Measurements from ENCODE around the gene ARID1B. TPM values are rescaled to one million over a fixed set of nuclear protein-coding genes. Genes with fewer than 3 reads are reported as not detected.

Gene ARID1B
- total and polyA plus RNA-seq, 10 of the 15 experiments (the other 5 are each of a cell fraction or from before 2014, with no cell fraction given), result 24.7 to 133 (median 54.6) TPM

GRCh38 chr6:157095084-157095483, 317.9 kb downstream of the ARID1B start:
- H3K27me3 ChIP-seq (replicated peaks in 1 of 2; ENCODE audit: control insufficient read depth in 2 of 2, insufficient read depth in 2 of 2, low read length in 1 of 2), result no peaks in the 10 kb centered on the region
- ChIA-PET SMC1A (ENCODE audit: uncharacterized antibody, unreplicated experiment) (no interaction called here), POLR2A (no interaction called here), RAD21 (ENCODE audit: unreplicated experiment) (no interaction called here), CTCF (no interaction called here)
- H3K4me2 ChIP-seq (ENCODE audit: control insufficient read depth, insufficient read depth), result no peak overlapping the region
- H3K79me2 ChIP-seq (ENCODE audit: control insufficient read depth, insufficient read depth, low read length), result no peaks in the 10 kb centered on the region
- in situ Hi-C loops (cut with MboI) (no loop called here), intact Hi-C loops (cut with micrococcal nuclease; ENCODE audit: unreplicated experiment) (no loop called here)
- H3K9ac ChIP-seq (ENCODE audit: control insufficient read depth, insufficient read depth, low read length), result no peak overlapping the region
- DNase-seq (ENCODE audit: low read depth, low spot score) (no peak), FAIRE-seq (no peak), ATAC-seq (no peak)
- H3K36me3 ChIP-seq (ENCODE audit: control insufficient read depth in 2 of 2, insufficient read depth in 2 of 2, low read length in 1 of 2), result peaks cover 0 to 16% of the 10 kb centered on the region in 2 experiments; a peak in 3 of 4 replicates
- BruUV-seq (replicated peaks), result no TSS peak
- H3K9me3 ChIP-seq (replicated peaks; ENCODE audit: control insufficient read depth, insufficient read depth, low read length), result no peaks in the 10 kb centered on the region
- H3K4me3 ChIP-seq, result no peak overlapping the region
- peaks cover 6% of the 10 kb centered on the region; the same call in 1 of the 2 replicates for H4K20me1 ChIP-seq (ENCODE audit: control insufficient read depth, insufficient read depth)
- peaks cover 11% of the 10 kb centered on the region; the same call in 1 of the 2 replicates for H3K4me1 ChIP-seq (ENCODE audit: control insufficient read depth, insufficient read depth, low read length)
- 98% methylated on average over 6 of the region's 6 CpGs for WGBS (ENCODE audit: insufficient coverage, insufficient replicate concordance, low lambda C conversion rate, missing lambda C conversion rate)
- no peak overlapping the region for H2AFZ ChIP-seq (ENCODE audit: control insufficient read depth, low read depth, low read length)
- TF ChIP-seq CHD2 (IDR thresholded peaks at IDR 0.05; ENCODE audit: borderline replicate concordance, low read depth, low read length) (no peak), PAX8 (IDR thresholded peaks at IDR 0.05) (no peak)
- no peak overlapping the region for H3K27ac ChIP-seq (ENCODE audit: control insufficient read depth, insufficient read depth)

- ChIA-PET POLR2A (no interaction called here), SMC1A (ENCODE audit: uncharacterized antibody, unreplicated experiment) (interaction anchor here (2.0 kb wide), 1 partner anchor 59 kb away, joined by 9 read pairs; no protein-coding TSS in a partner anchor), RAD21 (ENCODE audit: unreplicated experiment) (no interaction called here), CTCF (no interaction called here)
- no TSS peak for BruUV-seq (replicated peaks)
- no peak overlapping the region for H3K9ac ChIP-seq (ENCODE audit: control insufficient read depth, insufficient read depth, low read length)
- peaks cover 14% of the 10 kb centered on the region; the same call in 1 of the 2 replicates for H3K4me1 ChIP-seq (ENCODE audit: control insufficient read depth, insufficient read depth, low read length)
- H3K4me2 ChIP-seq (ENCODE audit: control insufficient read depth, insufficient read depth), result no peak overlapping the region
- no peaks in the 10 kb centered on the region for H3K9me3 ChIP-seq (replicated peaks; ENCODE audit: control insufficient read depth, insufficient read depth, low read length)
- peaks cover 0 to 16% of the 10 kb centered on the region in 2 experiments; a peak in 3 of 4 replicates for H3K36me3 ChIP-seq (ENCODE audit: control insufficient read depth in 2 of 2, insufficient read depth in 2 of 2, low read length in 1 of 2)
- in situ Hi-C loops (cut with MboI) (no loop called here), intact Hi-C loops (cut with micrococcal nuclease; ENCODE audit: unreplicated experiment) (no loop called here)
- WGBS (ENCODE audit: insufficient coverage, insufficient replicate concordance, low lambda C conversion rate, missing lambda C conversion rate), result 87% methylated on average over 5 of the region's 5 CpGs
- H3K4me3 ChIP-seq, result no peak overlapping the region
- no peaks in the 10 kb centered on the region for H3K27me3 ChIP-seq (replicated peaks in 1 of 2; ENCODE audit: control insufficient read depth in 2 of 2, insufficient read depth in 2 of 2, low read length in 1 of 2)
- peaks cover 6% of the 10 kb centered on the region; the same call in 1 of the 2 replicates for H4K20me1 ChIP-seq (ENCODE audit: control insufficient read depth, insufficient read depth)
- FAIRE-seq (no peak), DNase-seq (ENCODE audit: low read depth, low spot score) (no peak), ATAC-seq (no peak)
- H3K27ac ChIP-seq (ENCODE audit: control insufficient read depth, insufficient read depth), result no peak overlapping the region
- no peaks in the 10 kb centered on the region for H3K79me2 ChIP-seq (ENCODE audit: control insufficient read depth, insufficient read depth, low read length)
- H2AFZ ChIP-seq (ENCODE audit: control insufficient read depth, low read depth, low read length), result no peak overlapping the region
- TF ChIP-seq, protein P1, sequence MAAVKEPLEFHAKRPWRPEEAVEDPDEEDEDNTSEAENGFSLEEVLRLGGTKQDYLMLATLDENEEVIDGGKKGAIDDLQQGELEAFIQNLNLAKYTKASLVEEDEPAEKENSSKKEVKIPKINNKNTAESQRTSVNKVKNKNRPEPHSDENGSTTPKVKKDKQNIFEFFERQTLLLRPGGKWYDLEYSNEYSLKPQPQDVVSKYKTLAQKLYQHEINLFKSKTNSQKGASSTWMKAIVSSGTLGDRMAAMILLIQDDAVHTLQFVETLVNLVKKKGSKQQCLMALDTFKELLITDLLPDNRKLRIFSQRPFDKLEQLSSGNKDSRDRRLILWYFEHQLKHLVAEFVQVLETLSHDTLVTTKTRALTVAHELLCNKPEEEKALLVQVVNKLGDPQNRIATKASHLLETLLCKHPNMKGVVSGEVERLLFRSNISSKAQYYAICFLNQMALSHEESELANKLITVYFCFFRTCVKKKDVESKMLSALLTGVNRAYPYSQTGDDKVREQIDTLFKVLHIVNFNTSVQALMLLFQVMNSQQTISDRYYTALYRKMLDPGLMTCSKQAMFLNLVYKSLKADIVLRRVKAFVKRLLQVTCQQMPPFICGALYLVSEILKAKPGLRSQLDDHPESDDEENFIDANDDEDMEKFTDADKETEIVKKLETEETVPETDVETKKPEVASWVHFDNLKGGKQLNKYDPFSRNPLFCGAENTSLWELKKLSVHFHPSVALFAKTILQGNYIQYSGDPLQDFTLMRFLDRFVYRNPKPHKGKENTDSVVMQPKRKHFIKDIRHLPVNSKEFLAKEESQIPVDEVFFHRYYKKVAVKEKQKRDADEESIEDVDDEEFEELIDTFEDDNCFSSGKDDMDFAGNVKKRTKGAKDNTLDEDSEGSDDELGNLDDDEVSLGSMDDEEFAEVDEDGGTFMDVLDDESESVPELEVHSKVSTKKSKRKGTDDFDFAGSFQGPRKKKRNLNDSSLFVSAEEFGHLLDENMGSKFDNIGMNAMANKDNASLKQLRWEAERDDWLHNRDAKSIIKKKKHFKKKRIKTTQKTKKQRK (IDR thresholded peaks at IDR 0.05; ENCODE audit: low read depth, low read length), result no peak
- TF ChIP-seq TBL1XR1 (IDR thresholded peaks at IDR 0.05; ENCODE audit: low read depth, low read length), result no peak
- no peak for TF ChIP-seq SMAD1 (IDR thresholded peaks at IDR 0.05; ENCODE audit: low read depth, partially characterized antibody)
- TF ChIP-seq NRF1 (conservative IDR thresholded peaks at IDR 0.05; ENCODE audit: low read depth, low read length), result no peak
- no peak for TF ChIP-seq ESRRA (IDR thresholded peaks at IDR 0.05; ENCODE audit: low read length)
- no peak for TF ChIP-seq RBBP5 (conservative IDR thresholded peaks at IDR 0.05)
- no peak for TF ChIP-seq SP1 (IDR thresholded peaks at IDR 0.05; ENCODE audit: low read depth, low read length)
- TF ChIP-seq, protein P2, sequence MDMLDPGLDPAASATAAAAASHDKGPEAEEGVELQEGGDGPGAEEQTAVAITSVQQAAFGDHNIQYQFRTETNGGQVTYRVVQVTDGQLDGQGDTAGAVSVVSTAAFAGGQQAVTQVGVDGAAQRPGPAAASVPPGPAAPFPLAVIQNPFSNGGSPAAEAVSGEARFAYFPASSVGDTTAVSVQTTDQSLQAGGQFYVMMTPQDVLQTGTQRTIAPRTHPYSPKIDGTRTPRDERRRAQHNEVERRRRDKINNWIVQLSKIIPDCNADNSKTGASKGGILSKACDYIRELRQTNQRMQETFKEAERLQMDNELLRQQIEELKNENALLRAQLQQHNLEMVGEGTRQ (IDR thresholded peaks at IDR 0.05; ENCODE audit: borderline replicate concordance, low read depth, low read length), result no peak
- no peak for TF ChIP-seq IKZF1 (conservative IDR thresholded peaks at IDR 0.05)
- no peak for TF ChIP-seq RELA (IDR thresholded peaks at IDR 0.05; ENCODE audit: borderline replicate concordance, partially characterized antibody)
- TF ChIP-seq RAD21 (IDR thresholded peaks at IDR 0.05; ENCODE audit: insufficient read depth, low read depth, low read length), result no peak
Observed at GRCh38 chr6:157095569-157095968, 318.4 kb downstream of the ARID1B start.

Data from GM12878 (cell line).